MG63 (cell line): ENCODE data around the gene VEZT. TPM values are rescaled to one million over a fixed set of nuclear protein-coding genes. Genes with fewer than 3 reads are reported as not detected.
"Not testable (repeated sequence)": the region's sequence is repeated elsewhere in the genome, so short reads cannot be mapped to it uniquely, and the experiment has no call there.

Source experiments
- DNase-seq: peaks from one replicate; pipeline ENCODE4 v3.0.0-alpha.2; 2020
- H3K27me3 ChIP-seq: fragments of 250-450 bp; sonication (Bioruptor Pico); 2 replicates; pipeline ENCODE4 v1.5.1; 2020; ENCODE audit warnings: mild to moderate bottlenecking, moderate library complexity
- H3K36me3 ChIP-seq: fragments of 250-450 bp; sonication (Bioruptor Pico); 2 replicates; pipeline ENCODE4 v1.5.1; 2020; ENCODE audit warnings: mild to moderate bottlenecking, moderate library complexity
- H3K4me3 ChIP-seq: fragments of 250-450 bp; sonication (Bioruptor Pico); 2 replicates; pipeline ENCODE4 v1.5.1; 2020; ENCODE audit warnings: mild to moderate bottlenecking, moderate library complexity
- H3K9me3 ChIP-seq: fragments of 250-450 bp; sonication (Bioruptor Pico); 2 replicates; pipeline ENCODE4 v1.5.1; 2020; ENCODE audit warnings: mild to moderate bottlenecking, moderate library complexity
- total RNA-seq: library from RNA; depleted of rRNA; stranded (reverse); fragments of >200 nt; shearing (Covaris generic); gene quantifications from 2 replicates; pipeline ENCODE4 v1.2.3, GENCODE V29; 2014; ENCODE audit warnings: low replicate concordance

The VEZT gene
- total RNA-seq, 1 experiment from 2014 or later, result 26.4 TPM

DNA sequence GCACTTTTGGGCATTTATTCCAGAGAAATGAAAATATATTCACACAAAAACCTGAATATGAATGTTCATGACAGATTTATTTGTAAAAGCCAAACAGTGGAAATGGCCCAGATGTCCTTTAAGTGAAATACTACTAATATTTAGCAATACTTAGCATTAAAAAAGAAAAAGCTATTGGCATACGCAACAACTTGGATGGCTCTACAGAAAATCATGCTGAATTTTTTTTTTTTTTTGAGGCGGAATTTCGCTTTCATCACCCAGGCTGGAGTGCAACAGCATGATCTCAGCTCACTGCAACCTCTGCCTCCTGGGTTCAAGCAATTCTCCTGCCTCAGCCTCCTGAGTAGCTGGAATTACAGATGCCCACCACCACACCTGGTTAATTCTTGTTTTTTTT, 24.5 kb upstream of the VEZT start:
- Histone ChIP-seq H3K36me3 (no peaks in the 10 kb centered on the region), H3K9me3 (no peaks in the 10 kb centered on the region), H3K4me3 (no peak overlapping the region), H3K27me3 (no peaks in the 10 kb centered on the region; the same call in 1 of the 2 replicates)
- no peak for DNase-seq

- DNase-seq, result no peak
- Histone ChIP-seq H3K9me3 (no peaks in the 10 kb centered on the region), H3K36me3 (no peaks in the 10 kb centered on the region), H3K27me3 (no peaks in the 10 kb centered on the region; the same call in 1 of the 2 replicates), H3K4me3 (no peak overlapping the region)
These were observed 22.5 kb upstream of the VEZT start for GRCh38 chr12:95195122-95195521.

GRCh38 chr12:95196875-95197569, 20.6 kb upstream of the VEZT start:
- DNase-seq, H3K9me3 ChIP-seq, H3K36me3 ChIP-seq, H3K27me3 ChIP-seq, H3K4me3 ChIP-seq: not testable (repeated sequence)

DNA sequence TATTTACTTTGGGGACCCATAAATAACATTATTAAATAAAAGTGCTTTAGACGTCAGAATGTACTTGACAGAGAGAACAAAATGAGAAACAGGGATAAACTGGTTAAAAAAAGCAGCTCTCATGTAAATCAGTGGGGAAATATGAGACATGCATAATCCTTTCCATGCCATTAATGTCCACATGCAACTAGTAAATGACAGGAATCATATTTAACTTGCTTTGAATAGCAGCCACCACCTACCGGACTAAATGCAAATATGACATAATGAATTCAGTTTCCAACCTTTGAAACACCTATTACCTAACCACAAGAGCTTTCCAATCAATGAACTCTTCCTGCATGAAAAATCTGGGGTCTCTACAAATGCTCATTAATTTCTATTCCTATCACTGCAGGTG, 20.0 kb upstream of the VEZT start:
- no peaks in the 10 kb centered on the region for H3K36me3 ChIP-seq
- H3K4me3 ChIP-seq, result no peak overlapping the region
- H3K27me3 ChIP-seq, result no peaks in the 10 kb centered on the region; the same call in 1 of the 2 replicates
- no peaks in the 10 kb centered on the region for H3K9me3 ChIP-seq
- no peak for DNase-seq

- Histone ChIP-seq H3K36me3 (no peaks in the 10 kb centered on the region), H3K9me3 (no peaks in the 10 kb centered on the region), H3K27me3 (no peaks in the 10 kb centered on the region; the same call in 1 of the 2 replicates), H3K4me3 (no peak overlapping the region)
- no peak for DNase-seq
These were observed 18.7 kb upstream of the VEZT start for GRCh38 chr12:95198914-95199313.

DNA sequence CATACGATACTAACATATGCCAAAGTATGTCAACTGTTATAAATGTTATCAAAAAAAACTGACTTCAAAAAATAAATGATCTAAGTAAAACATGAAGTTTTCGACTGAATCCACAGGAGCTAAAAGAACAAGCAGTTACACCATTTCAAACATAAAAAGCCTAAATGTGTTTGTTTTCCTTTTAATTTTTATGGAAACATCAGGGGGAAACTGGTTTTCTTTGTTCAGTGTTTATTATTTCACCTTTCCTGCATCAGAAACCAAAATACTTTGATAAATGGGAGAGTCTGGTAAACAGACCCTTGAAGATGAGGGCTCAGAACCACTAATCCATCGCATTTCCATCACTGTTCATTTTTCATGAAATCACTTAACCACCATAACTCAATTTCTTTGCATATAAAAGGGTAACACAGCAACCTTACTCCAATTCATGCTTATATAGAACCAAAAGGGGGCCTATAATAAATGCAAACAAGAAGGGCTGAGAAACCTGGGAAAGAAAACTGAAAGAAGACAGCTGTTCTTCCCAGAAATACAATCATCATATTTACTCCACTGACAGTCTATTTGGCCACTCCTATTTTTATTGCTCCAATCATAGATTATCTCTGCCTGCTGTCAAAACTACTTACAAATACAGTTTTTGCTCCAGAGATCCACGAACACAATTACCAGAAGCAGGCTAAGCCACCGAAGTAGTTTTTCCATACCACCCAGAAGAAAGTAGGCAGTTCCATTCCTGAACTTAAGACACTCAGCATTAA, 17.3 kb upstream of the VEZT start:
- Histone ChIP-seq H3K4me3 (no peak overlapping the region), H3K9me3 (no peaks in the 10 kb centered on the region), H3K36me3 (no peaks in the 10 kb centered on the region), H3K27me3 (no peaks in the 10 kb centered on the region; the same call in 1 of the 2 replicates)
- no peak for DNase-seq

- no peaks in the 10 kb centered on the region for H3K9me3 ChIP-seq
- no peaks in the 10 kb centered on the region for H3K36me3 ChIP-seq
- no peaks in the 10 kb centered on the region; the same call in 1 of the 2 replicates for H3K27me3 ChIP-seq
- H3K4me3 ChIP-seq, result no peak overlapping the region
- no peak for DNase-seq
These were observed 16.4 kb upstream of the VEZT start for GRCh38 chr12:95201056-95201670.

GRCh38 chr12:95202691-95203486, 14.7 kb upstream of the VEZT start:
- DNase-seq, result no peak
- Histone ChIP-seq H3K4me3 (no peak overlapping the region), H3K27me3 (no peaks in the 10 kb centered on the region; the same call in 1 of the 2 replicates), H3K36me3 (no peaks in the 10 kb centered on the region), H3K9me3 (no peaks in the 10 kb centered on the region)

DNA sequence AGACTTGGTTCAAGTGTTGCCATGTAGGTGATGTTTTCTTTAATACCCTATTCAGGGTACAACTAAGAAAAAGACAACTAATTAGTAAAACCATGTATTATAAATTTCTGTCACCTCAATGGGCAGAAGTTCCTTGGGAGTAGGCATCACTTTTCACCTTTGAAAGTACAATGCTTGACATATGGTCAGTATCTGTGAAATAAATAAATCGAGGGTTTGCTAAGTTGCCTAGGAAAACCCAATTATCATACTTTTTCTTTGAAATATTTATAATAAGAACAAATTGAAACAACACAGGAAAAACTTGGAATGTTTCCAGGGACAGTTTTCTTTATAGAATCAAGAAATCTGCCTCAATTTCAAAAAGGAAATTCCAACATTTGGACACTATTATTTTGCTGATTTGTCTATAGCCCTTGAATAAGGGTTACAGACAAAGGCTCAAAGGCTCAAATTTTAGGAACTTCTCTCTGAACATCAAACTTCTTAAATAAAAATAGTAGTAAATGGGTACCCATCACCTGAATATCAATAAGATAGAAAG, 14.0 kb upstream of the VEZT start:
- no peaks in the 10 kb centered on the region for H3K36me3 ChIP-seq
- no peaks in the 10 kb centered on the region for H3K9me3 ChIP-seq
- DNase-seq, result no peak
- no peak overlapping the region for H3K4me3 ChIP-seq
- H3K27me3 ChIP-seq, result no peaks in the 10 kb centered on the region

- peak; percentile 73 for DNase-seq
- H3K27me3 ChIP-seq, result no peaks in the 10 kb centered on the region
- no peak overlapping the region for H3K4me3 ChIP-seq
- no peaks in the 10 kb centered on the region for H3K9me3 ChIP-seq
- no peaks in the 10 kb centered on the region for H3K36me3 ChIP-seq
These were observed 13.3 kb upstream of the VEZT start for GRCh38 chr12:95204141-95204866.

GRCh38 chr12:95205016-95205624, 12.5 kb upstream of the VEZT start:
- Histone ChIP-seq H3K9me3 (no peaks in the 10 kb centered on the region), H3K4me3 (no peak overlapping the region), H3K27me3 (no peaks in the 10 kb centered on the region), H3K36me3 (no peaks in the 10 kb centered on the region)
- DNase-seq, result no peak

DNA sequence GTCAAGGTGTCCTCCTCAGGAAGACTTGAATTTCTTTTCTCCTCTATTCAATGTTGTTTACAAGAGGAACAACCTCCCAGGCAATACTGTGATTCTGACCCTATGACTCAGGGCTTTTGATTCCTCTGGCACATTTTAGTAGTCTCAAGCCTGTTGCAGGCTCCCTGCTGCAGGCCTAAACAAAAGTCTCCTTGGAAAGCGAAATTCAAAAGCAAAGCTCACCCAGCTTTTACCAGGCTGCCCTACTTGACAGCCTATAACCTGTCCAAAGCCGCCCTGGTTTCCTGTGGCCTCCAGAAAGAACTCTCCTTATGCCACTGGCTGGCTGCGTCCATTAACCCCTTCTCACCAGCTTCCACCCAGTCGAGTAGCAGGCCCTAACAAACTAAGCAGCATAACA, 11.9 kb upstream of the VEZT start:
- no peaks in the 10 kb centered on the region for H3K9me3 ChIP-seq
- peak; percentile 65 for DNase-seq
- H3K36me3 ChIP-seq, result no peaks in the 10 kb centered on the region
- H3K4me3 ChIP-seq, result no peak overlapping the region
- H3K27me3 ChIP-seq, result no peaks in the 10 kb centered on the region

DNA sequence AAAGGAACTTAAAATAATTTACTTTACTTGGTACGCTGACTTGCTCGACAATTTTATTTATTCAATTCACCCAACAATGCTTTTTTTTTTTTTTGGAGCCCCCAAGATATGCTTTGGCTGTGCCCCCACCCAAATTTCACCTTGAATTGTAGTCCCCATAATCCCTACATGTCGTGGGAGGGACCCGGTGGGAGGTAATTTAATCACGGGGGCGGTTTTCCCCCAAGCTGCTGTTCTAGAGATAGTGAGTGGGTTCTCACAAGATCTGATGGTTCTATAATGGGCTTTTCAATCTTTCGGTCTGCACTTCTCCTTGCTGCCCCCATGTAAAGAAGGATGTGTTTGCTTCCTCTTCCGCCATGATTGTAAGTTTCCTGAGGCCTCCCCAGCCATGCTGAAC, 10.7 kb upstream of the VEZT start:
- Histone ChIP-seq H3K27me3 (no peaks in the 10 kb centered on the region), H3K36me3 (no peaks in the 10 kb centered on the region), H3K4me3 (no peak overlapping the region), H3K9me3 (no peaks in the 10 kb centered on the region)
- DNase-seq, result no peak

DNA sequence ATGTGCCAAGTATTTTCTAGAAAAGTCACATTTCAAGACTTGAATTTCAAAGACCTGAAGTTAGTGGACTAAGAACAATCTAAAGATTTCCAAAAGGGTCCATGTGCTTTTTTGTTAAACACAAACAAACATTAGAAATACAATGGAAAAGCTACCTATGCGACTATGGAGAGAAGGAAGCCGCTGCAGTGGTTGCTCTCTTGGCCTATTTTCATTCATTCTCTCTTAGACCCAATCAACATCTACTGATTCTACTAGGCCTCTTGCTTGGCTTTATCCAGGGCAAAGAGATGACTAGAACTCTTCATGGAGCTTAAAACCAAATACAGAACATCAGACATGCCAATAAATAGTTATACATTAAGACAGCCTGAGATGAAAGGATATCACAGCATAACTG, 10.2 kb upstream of the VEZT start:
- Histone ChIP-seq H3K36me3 (no peaks in the 10 kb centered on the region), H3K4me3 (no peak overlapping the region), H3K27me3 (no peaks in the 10 kb centered on the region), H3K9me3 (no peaks in the 10 kb centered on the region)
- DNase-seq, result no peak

GRCh38 chr12:95208678-95209077, 8.9 kb upstream of the VEZT start:
- Histone ChIP-seq H3K4me3 (no peak overlapping the region), H3K9me3 (no peaks in the 10 kb centered on the region), H3K27me3 (no peaks in the 10 kb centered on the region), H3K36me3 (no peaks in the 10 kb centered on the region)
- DNase-seq, result no peak

DNA sequence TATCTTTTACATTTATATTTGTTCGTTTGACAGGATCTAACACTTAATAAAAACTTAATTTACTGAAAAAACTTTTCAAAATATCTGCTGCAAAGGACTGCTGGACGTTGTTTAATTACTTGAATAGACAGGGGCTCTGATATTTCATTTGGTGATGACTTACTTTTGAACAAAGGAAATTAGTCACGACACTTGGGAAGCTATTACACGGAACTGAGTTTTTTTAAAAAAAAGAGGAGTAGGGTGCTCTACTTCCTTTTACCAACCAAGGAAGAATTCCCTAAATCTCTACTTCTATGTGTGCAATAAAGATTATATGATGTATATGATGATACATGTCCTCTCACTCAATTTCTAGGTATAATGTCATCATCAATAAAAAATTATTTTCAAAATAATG, 5.0 kb upstream of the VEZT start:
- Histone ChIP-seq H3K27me3 (no peaks in the 10 kb centered on the region), H3K36me3 (no peaks in the 10 kb centered on the region)
- no peak for DNase-seq

More for the DNA sequence above, 5.0 kb upstream of the VEZT start:
- Histone ChIP-seq H3K9me3 (no peaks in the 10 kb centered on the region), H3K4me3 (no peak overlapping the region)
